ENCODE data around the gene GTF3C2.

GRCh38 chr2:27390822-27391679 is 34.5 kb upstream of the GTF3C2 start:
- TF ChIP-seq CTCF (IDR thresholded peaks at IDR 0.05) = no peak
- no peak for TF ChIP-seq POLR2A (IDR thresholded peaks at IDR 0.05)
- no peak for TF ChIP-seq POLR2AphosphoS5 (IDR thresholded peaks at IDR 0.05)

All from breast epithelium (tissue), 3 donors.